ENCODE data around the gene COX19.

Gene COX19

GRCh38 chr7:923108-924041 is 52.0 kb downstream of the COX19 start:
- DNase-seq: peak in 27 of 42 donors; percentile 2 to 65 (median 45)
- intact Hi-C loops (cut with DNase I): no loop called here

- DNase-seq: peak in 22 of 42 donors; percentile 0 to 36 (median 10)
- intact Hi-C loops (cut with DNase I): no loop called here
Measured at GRCh38 chr7:922334-923107, 52.8 kb downstream of the COX19 start.

- peak in 23 of 42 donors; percentile 1 to 41 (median 8) for DNase-seq
- intact Hi-C loops (cut with DNase I): no loop called here
Measured at GRCh38 chr7:921581-922333, 53.6 kb downstream of the COX19 start.

- DNase-seq: peak in 10 of 42 donors; percentile 1 to 39 (median 3)
- intact Hi-C loops (cut with DNase I): no loop called here
Measured at GRCh38 chr7:921071-921461, 54.3 kb downstream of the COX19 start.

- peak in 40 of 42 donors; percentile 51 to 93 (median 78) for DNase-seq
- intact Hi-C loops (cut with DNase I): no loop called here
Measured at GRCh38 chr7:920351-921070, 54.8 kb downstream of the COX19 start.

GRCh38 chr7:919924-920341 is 55.4 kb downstream of the COX19 start:
- intact Hi-C loops (cut with DNase I): no loop called here
- peak in 27 of 42 donors; percentile 0 to 48 (median 15) for DNase-seq

- intact Hi-C loops (cut with DNase I): no loop called here
- peak in 25 of 42 donors; percentile 0 to 39 (median 8) for DNase-seq
Measured at GRCh38 chr7:919114-919442, 56.3 kb downstream of the COX19 start.

- intact Hi-C loops (cut with DNase I): no loop called here
- DNase-seq: peak in 25 of 42 donors; percentile 0 to 42 (median 13)
Measured at GRCh38 chr7:918441-919113, 56.8 kb downstream of the COX19 start.

- DNase-seq: peak in 13 of 42 donors; percentile 1 to 39 (median 16)
- intact Hi-C loops (cut with DNase I): no loop called here
Measured at GRCh38 chr7:918118-918425, 57.3 kb downstream of the COX19 start.

GRCh38 chr7:917255-918117 is 57.9 kb downstream of the COX19 start:
- intact Hi-C loops (cut with DNase I): no loop called here
- DNase-seq: peak in 16 of 42 donors; percentile 8 to 69 (median 40)

- intact Hi-C loops (cut with DNase I): no loop called here
- DNase-seq: peak in 15 of 42 donors; percentile 1 to 76 (median 63)
Measured at GRCh38 chr7:916291-916941, 58.9 kb downstream of the COX19 start.

Measured in head of caudate nucleus (tissue), 42 donors.